CD14-positive monocyte (primary cell): ENCODE measurements around the gene ICAM2. TPM values are rescaled to one million over a fixed set of nuclear protein-coding genes. Genes with fewer than 3 reads are reported as not detected.

Source experiments
- DNase-seq, 3 donors: peaks; one replicate each; pipeline ENCODE4 v3.0.0-alpha.2; 2011 to 2022
- H2AFZ ChIP-seq: 2 replicates; pipeline ENCODE4 v1.6.0; 2012; ENCODE audit warnings: mild to moderate bottlenecking, low read depth, low read length, inconsistent platforms; ENCODE audit not compliant: insufficient read depth, poor library complexity, severe bottlenecking
- H3K27ac ChIP-seq, 2 donors: 1 replicate in 1 of 2; 2 replicates in 1 of 2; pipeline ENCODE4 v1.5.1; 2012 to 2013; ENCODE audit warnings: low read length in 2 of 2, control low read depth in 1 of 2, inconsistent platforms in 1 of 2, low read depth in 1 of 2, mild to moderate bottlenecking in 1 of 2
- H3K27me3 ChIP-seq, 2 donors: one replicate each; pipeline versions ENCODE4 v1.6.0 to v1.6.1; 2011 to 2013; ENCODE audit warnings: low read length in 2 of 2; ENCODE audit not compliant: control insufficient read depth in 2 of 2, insufficient read depth in 2 of 2
- H3K36me3 ChIP-seq, 2 donors: replicated peaks in 1 of 2; 1 replicate in 1 of 2; 2 replicates in 1 of 2; pipeline versions ENCODE4 v1.5.1 to v1.6.1; 2012 to 2013; ENCODE audit warnings: low read length in 2 of 2, control low read depth in 1 of 2, inconsistent platforms in 1 of 2, mild to moderate bottlenecking in 1 of 2; ENCODE audit not compliant: insufficient read depth in 2 of 2, control insufficient read depth in 1 of 2
- H3K4me1 ChIP-seq, 2 donors: 1 replicate in 1 of 2; 2 replicates in 1 of 2; pipeline versions ENCODE4 v1.5.1 to v1.6.1; 2012 to 2013; ENCODE audit warnings: low read length in 2 of 2, control low read depth in 1 of 2, inconsistent platforms in 1 of 2, mild to moderate bottlenecking in 1 of 2, moderate library complexity in 1 of 2; ENCODE audit not compliant: insufficient read depth in 2 of 2, control insufficient read depth in 1 of 2
- H3K4me2 ChIP-seq: replicated peaks from 2 replicates; pipeline ENCODE3; 2012; ENCODE audit warnings: low read length, moderate library complexity, mild to moderate bottlenecking; ENCODE audit not compliant: poor library complexity, severe bottlenecking; ENCODE audit errors: extremely low read depth
- H3K4me3 ChIP-seq, 3 experiments: fragments of 200-600 bp in 1 of 3; sonication (generic) in 1 of 3; replicated peaks in 1 of 3; 1 replicate in 2 of 3; 2 replicates in 1 of 3; pipeline ENCODE4 v1.5.1; 2011 to 2013; ENCODE audit warnings: low read length in 3 of 3, mild to moderate bottlenecking in 3 of 3, control low read depth in 2 of 3, low read depth in 2 of 3, inconsistent platforms in 1 of 3, moderate library complexity in 1 of 3
- H3K79me2 ChIP-seq: 2 replicates; pipeline ENCODE4 v1.6.0; 2012; ENCODE audit warnings: mild to moderate bottlenecking, control low read depth, inconsistent platforms, low read length, moderate library complexity; ENCODE audit not compliant: insufficient read depth
- H3K9ac ChIP-seq: 2 replicates; pipeline ENCODE4 v1.6.0; 2017; ENCODE audit warnings: low read length, mild to moderate bottlenecking; ENCODE audit not compliant: insufficient read depth, poor library complexity, severe bottlenecking
- H3K9me3 ChIP-seq, 2 donors: replicated peaks in 1 of 2; 1 replicate in 1 of 2; 2 replicates in 1 of 2; pipeline versions ENCODE4 v1.5.1 to v1.6.1; 2012 to 2013; ENCODE audit warnings: low read length in 2 of 2, control low read depth in 1 of 2; ENCODE audit not compliant: control insufficient read depth in 1 of 2, insufficient read depth in 1 of 2
- H4K20me1 ChIP-seq: 2 replicates; pipeline ENCODE4 v1.6.0; 2012; ENCODE audit warnings: mild to moderate bottlenecking, low read length, control low read depth, moderate library complexity; ENCODE audit not compliant: insufficient read depth
- H3K27ac Mint-ChIP-seq, 7 donors: one replicate each; pipeline ENCODE4 v1.8.0; 2020; ENCODE audit warnings: mild to moderate bottlenecking in 7 of 7, mixed read lengths in 7 of 7, moderate library complexity in 6 of 7, inconsistent platforms in 2 of 7
- H3K27me3 Mint-ChIP-seq, 3 donors: one replicate each; pipeline ENCODE4 v1.8.0; 2021 to 2022; ENCODE audit warnings: low read depth in 3 of 3, mild to moderate bottlenecking in 3 of 3, mixed read lengths in 3 of 3, moderate library complexity in 3 of 3, inconsistent platforms in 1 of 3
- H3K36me3 Mint-ChIP-seq, 2 donors: one replicate each; pipeline ENCODE4 v1.8.0; 2020; ENCODE audit warnings: mixed read lengths in 2 of 2, inconsistent platforms in 1 of 2, mild to moderate bottlenecking in 1 of 2
- H3K4me1 Mint-ChIP-seq: one replicate; pipeline ENCODE4 v1.8.0; 2020; ENCODE audit warnings: mild to moderate bottlenecking, mixed read lengths
- H3K4me3 Mint-ChIP-seq, 2 donors: one replicate each; pipeline ENCODE4 v1.8.0; 2020; ENCODE audit warnings: mild to moderate bottlenecking in 2 of 2, mixed read lengths in 2 of 2, moderate library complexity in 1 of 2
- H3K9me3 Mint-ChIP-seq, 7 donors: one replicate each; pipeline ENCODE4 v1.8.0; 2020 to 2022; ENCODE audit warnings: mixed read lengths in 7 of 7, mild to moderate bottlenecking in 6 of 7, moderate library complexity in 6 of 7, inconsistent platforms in 2 of 7
- CTCF ChIP-seq: fragments of 200-600 bp; IDR thresholded peaks from one replicate; pipeline ENCODE4 v1.8.0; 2022; ENCODE audit warnings: antibody characterized with exemption, mild to moderate bottlenecking
- WGBS: methylation state at CpG from one replicate; pipeline ENCODE4 v1.1.5; 2013; ENCODE audit warnings: missing lambda C conversion rate; ENCODE audit not compliant: insufficient coverage; 5-methylcytosine and 5-hydroxymethylcytosine counted together
- intact Hi-C, 2 donors: fragments of 100-400 bp; cut with micrococcal nuclease; formaldehyde crosslinking; loops; one replicate each; pipeline versions ENCODE4 v1.15.0 to v1.15.1; 2023
- polyA plus RNA-seq, 3 donors: library from polyadenylated mRNA; depleted of rRNA in 1 of 3; unstranded in 2 of 3; stranded (reverse) in 1 of 3; fragments of 300-500 nt in 2 of 3; fragments of >200 nt in 1 of 3; fragmentation: Illumina TruSeq in 2 of 3; gene quantifications; 1 replicate in 2 of 3; 2 replicates in 1 of 3; pipeline ENCODE4 v1.2.3, GENCODE V29; 2012 to 2021

The ICAM2 gene
- polyA plus RNA-seq, 3 donors, result 111 to 186 (median 174) TPM

GRCh38 chr17:64036198-64036922 lies 15.9 kb upstream of the ICAM2 start:
- no peaks in the 10 kb centered on the region for H3K79me2 ChIP-seq
- H4K20me1 ChIP-seq, result no peaks in the 10 kb centered on the region
- H3K9ac ChIP-seq, result no peak overlapping the region
- no peaks in the 10 kb centered on the region for H3K9me3 Mint-ChIP-seq
- peaks cover 38 to 42% of the 10 kb centered on the region in 2 donors for H3K36me3 Mint-ChIP-seq
- H3K4me2 ChIP-seq, result no peak overlapping the region
- peak overlapping the region in 2 of 7 donors; percentile 11 to 61 for H3K27ac Mint-ChIP-seq
- no peak overlapping the region for H3K4me3 Mint-ChIP-seq
- no peaks in the 10 kb centered on the region for H3K9me3 ChIP-seq
- intact Hi-C loops, result loop anchor here in 1 of 2 donors (10.0 kb wide), 1 partner anchor 238 kb away; no protein-coding TSS in a partner anchor
- no peak for DNase-seq
- no peak overlapping the region for H2AFZ ChIP-seq
- H3K27ac ChIP-seq, result no peak overlapping the region
- 87% methylated on average over 9 of the region's 14 CpGs for WGBS
- peaks cover 28 to 40% of the 10 kb centered on the region in 2 donors for H3K36me3 ChIP-seq
- no peak for TF ChIP-seq CTCF
- H3K4me3 ChIP-seq, result no peak overlapping the region
- H3K4me1 ChIP-seq, result no peaks in the 10 kb centered on the region
- no peaks in the 10 kb centered on the region for H3K4me1 Mint-ChIP-seq
- no peaks in the 10 kb centered on the region for H3K27me3 Mint-ChIP-seq
- H3K27me3 ChIP-seq, result no peaks in the 10 kb centered on the region

GRCh38 chr17:64032081-64032480 lies 11.6 kb upstream of the ICAM2 start:
- Histone ChIP-seq H4K20me1 (no peaks in the 10 kb centered on the region), H3K36me3 (peaks cover 0 to 3% of the 10 kb centered on the region in 2 donors), H3K79me2 (no peaks in the 10 kb centered on the region), H3K27ac (no peak overlapping the region), H3K4me1 (no peaks in the 10 kb centered on the region), H3K4me2 (no peak overlapping the region), H2AFZ (no peak overlapping the region), H3K9ac (no peak overlapping the region), H3K9me3 (no peaks in the 10 kb centered on the region), H3K27me3 (no peaks in the 10 kb centered on the region), H3K4me3 (no peak overlapping the region)
- Mint-ChIP-seq H3K4me3 (no peak overlapping the region), H3K27ac (peak overlapping the region in 1 of 7 donors; percentile 72), H3K27me3 (peaks cover 0 to 4% (median 2%) of the 10 kb centered on the region in 3 donors), H3K36me3 (peaks cover 7 to 9% of the 10 kb centered on the region in 2 donors), H3K9me3 (no peaks in the 10 kb centered on the region), H3K4me1 (no peaks in the 10 kb centered on the region)
- DNase-seq, result no peak
- intact Hi-C loops, result loop anchor here in 1 of 2 donors (10.0 kb wide), 1 partner anchor 243 kb away; no protein-coding TSS in a partner anchor
- 100% methylated on average over 1 of the region's 4 CpGs for WGBS
- no peak for TF ChIP-seq CTCF
